ENCODE data around the gene ARID1B. TPM values are rescaled to one million over a fixed set of nuclear protein-coding genes. Genes with fewer than 3 reads are reported as not detected.

Gene ARID1B
- total RNA-seq: 100 to 1,000 TPM in 1 of 4 donors, 10 to 100 TPM in 3; 25.2 to 103 (median 59.5) TPM

DNA sequence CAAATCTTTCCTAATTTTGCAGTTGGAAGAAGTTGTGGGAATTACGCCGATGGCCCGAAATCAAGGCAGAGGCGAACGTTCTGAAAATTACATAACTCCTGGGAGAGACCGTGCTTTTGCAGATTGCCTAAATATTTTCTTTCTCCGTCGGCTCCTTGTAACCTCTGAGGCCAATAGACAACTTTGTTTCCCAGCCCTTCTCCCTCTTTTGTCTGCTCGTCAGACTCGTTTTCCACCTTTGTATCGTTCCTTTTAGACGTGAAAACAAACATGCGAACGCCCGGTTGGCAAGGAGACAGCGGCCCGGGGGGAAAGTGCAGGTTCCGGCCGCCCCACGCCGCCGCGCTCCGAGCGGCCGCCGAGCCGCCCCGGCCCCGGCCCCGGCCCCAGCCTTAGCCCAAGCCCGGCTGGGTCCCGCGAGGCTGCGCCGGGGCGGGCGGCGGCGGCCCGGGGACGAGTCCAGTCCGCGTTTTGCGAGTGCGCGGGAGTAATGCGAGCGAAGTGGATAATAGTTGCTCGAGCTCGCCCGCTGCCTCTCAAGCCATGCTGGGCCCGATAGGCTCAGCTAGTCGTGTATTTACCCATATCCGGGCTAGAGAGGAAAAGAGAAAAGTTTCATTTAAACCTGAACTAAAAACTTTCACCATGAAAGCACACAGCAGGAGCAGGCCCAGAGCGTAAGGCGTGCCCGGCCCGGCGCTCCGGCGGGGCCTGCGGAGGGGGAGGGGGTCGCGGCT lies at the start of gene ARID1B:
TSS of gene ARID1B (plus strand) at position 539 of the 737 bp plus-strand sequence. CDS start 303 bp downstream, outside the sequence.
- Histone ChIP-seq H3K4me1 (peaks cover 0 to 42% (median 27%) of the 10 kb centered on the region in 3 donors), H3K27ac (peak within 1 kb of the TSS; percentile 98 to 99 (median 99)), H3K27me3 (no peaks in the 10 kb centered on the region), H3K4me3 (peak within 1 kb of the TSS; percentile 83 to 91 (median 86)), H3K9me3 (no peaks in the 10 kb centered on the region), H3K36me3 (no peaks in the 10 kb centered on the region)
- DNase-seq: peak; percentile 35
- WGBS, 2 donors: 0% methylated on average over 9 to 29 of the region's 65 CpGs
- intact Hi-C loops (cut with DNase I): loop anchor here (5.0 to 10.0 kb wide), 4 partner anchors 55 to 245 kb away; no protein-coding TSS in a partner anchor
- TF ChIP-seq, protein P1, sequence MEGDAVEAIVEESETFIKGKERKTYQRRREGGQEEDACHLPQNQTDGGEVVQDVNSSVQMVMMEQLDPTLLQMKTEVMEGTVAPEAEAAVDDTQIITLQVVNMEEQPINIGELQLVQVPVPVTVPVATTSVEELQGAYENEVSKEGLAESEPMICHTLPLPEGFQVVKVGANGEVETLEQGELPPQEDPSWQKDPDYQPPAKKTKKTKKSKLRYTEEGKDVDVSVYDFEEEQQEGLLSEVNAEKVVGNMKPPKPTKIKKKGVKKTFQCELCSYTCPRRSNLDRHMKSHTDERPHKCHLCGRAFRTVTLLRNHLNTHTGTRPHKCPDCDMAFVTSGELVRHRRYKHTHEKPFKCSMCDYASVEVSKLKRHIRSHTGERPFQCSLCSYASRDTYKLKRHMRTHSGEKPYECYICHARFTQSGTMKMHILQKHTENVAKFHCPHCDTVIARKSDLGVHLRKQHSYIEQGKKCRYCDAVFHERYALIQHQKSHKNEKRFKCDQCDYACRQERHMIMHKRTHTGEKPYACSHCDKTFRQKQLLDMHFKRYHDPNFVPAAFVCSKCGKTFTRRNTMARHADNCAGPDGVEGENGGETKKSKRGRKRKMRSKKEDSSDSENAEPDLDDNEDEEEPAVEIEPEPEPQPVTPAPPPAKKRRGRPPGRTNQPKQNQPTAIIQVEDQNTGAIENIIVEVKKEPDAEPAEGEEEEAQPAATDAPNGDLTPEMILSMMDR (IDR thresholded peaks at IDR 0.05): no peak
- peak in 2 of 4 donors; percentile 60 to 66 for TF ChIP-seq POLR2A (IDR thresholded peaks at IDR 0.05)

DNA sequence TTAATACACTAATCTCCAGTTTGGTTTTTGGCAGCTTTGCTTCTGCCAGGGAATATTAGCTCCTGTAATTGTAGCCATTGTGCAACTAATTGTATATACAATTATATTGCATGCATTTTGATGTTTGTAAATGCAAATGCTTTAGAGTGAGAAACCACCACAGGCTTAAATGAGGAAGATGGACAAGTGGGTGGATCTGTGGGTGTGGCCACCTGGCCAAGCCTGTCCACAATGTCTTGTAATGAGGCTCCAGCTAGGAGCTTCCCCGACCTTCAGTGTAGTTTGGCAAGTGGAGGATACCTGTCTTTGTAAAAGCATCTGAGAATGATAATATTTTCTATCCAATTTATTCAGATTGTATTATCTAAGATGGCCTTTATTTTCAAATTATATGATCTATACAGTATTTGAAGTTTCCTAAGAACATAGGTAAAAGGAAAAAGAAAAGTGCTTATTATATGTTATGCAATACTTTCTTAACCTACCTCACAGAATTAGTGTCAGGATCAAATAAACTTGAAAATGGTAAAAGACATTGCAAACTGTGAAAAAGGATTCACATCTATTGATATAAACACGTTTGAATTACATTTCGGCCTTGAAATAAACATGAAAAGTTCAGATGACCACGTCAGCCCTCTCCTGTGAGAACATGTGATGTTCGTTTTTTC lies 49.3 kb upstream of the ARID1B start:
- Histone ChIP-seq H3K4me1 (no peaks in the 10 kb centered on the region), H3K36me3 (no peaks in the 10 kb centered on the region), H3K4me3 (no peak overlapping the region), H3K9me3 (no peaks in the 10 kb centered on the region), H3K27me3 (no peaks in the 10 kb centered on the region), H3K27ac (no peak overlapping the region)
- no peak for TF ChIP-seq POLR2A (IDR thresholded peaks at IDR 0.05)
- TF ChIP-seq, protein P1 (IDR thresholded peaks at IDR 0.05): no peak
- no peak for DNase-seq
- intact Hi-C loops (cut with DNase I): no loop called here
- WGBS, 2 donors: 71 to 77% methylated on average over 5 of the region's 5 CpGs

DNA sequence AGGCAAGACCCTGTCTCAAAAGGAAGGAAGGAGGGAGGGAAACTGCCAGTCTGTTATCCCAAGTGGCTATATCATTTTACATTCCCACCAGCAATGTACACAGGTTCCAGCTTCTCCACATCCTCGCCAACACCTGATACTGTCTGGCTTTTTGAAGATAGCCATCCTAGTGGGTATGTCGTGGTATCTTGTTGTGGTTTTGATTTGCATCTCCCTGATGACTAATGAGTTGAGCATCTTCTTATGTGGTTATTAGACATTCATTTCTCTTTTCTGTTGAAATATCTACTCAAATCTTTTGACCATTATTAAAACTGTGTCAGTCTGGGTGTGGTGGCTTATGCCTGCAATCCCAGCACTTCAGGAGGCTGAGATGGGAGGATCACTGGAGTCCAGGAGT lies 47.9 kb upstream of the ARID1B start:
- no peaks in the 10 kb centered on the region for H3K4me1 ChIP-seq
- H3K36me3 ChIP-seq: no peaks in the 10 kb centered on the region
- no peaks in the 10 kb centered on the region for H3K9me3 ChIP-seq
- H3K27me3 ChIP-seq: no peaks in the 10 kb centered on the region
- H3K27ac ChIP-seq: no peak overlapping the region
- intact Hi-C loops (cut with DNase I): no loop called here
- no peak overlapping the region for H3K4me3 ChIP-seq
- no peak for DNase-seq
- 52 to 65% methylated on average over 2 of the region's 2 CpGs for WGBS, 2 donors
- TF ChIP-seq, protein P1 (IDR thresholded peaks at IDR 0.05): no peak
- no peak for TF ChIP-seq POLR2A (IDR thresholded peaks at IDR 0.05)

DNA sequence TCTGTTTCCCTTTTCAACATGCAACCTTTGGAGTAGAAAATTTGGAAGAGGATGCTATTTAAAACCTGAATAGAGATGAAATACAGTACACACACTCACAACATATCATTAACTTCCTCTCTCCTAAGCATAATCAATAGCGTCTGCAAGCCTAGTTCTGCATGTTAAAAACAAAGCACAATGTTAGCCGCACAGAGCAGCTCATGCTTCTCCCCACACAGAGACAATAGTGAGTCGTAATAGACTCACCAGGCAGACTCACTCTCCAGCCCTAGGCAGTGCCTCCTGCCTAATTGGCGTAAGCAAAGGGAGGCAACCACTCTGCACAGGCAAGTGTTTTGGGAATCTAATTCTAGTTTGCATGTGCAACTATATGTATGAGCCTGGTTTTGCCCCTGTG lies 45.8 kb upstream of the ARID1B start:
- Histone ChIP-seq H3K36me3 (no peaks in the 10 kb centered on the region), H3K27me3 (no peaks in the 10 kb centered on the region)

More for the DNA sequence above, 45.8 kb upstream of the ARID1B start:
- DNase-seq: no peak
- Histone ChIP-seq H3K4me1 (no peaks in the 10 kb centered on the region), H3K27ac (no peak overlapping the region), H3K4me3 (no peak overlapping the region), H3K9me3 (no peaks in the 10 kb centered on the region)
- 41 to 59% methylated on average over 4 of the region's 4 CpGs for WGBS, 2 donors
- TF ChIP-seq, protein P1 (IDR thresholded peaks at IDR 0.05): no peak
- no peak for TF ChIP-seq POLR2A (IDR thresholded peaks at IDR 0.05)
- intact Hi-C loops (cut with DNase I): no loop called here
